Loucy (cell line): ENCODE results near the gene HMSD.

Experiments
- EZH2phosphoT487 ChIP-seq: fragments of 200-600 bp; IDR thresholded peaks from 2 replicates; pipeline ENCODE4 v1.6.1; 2018; ENCODE audit warnings: antibody characterized with exemption, mild to moderate bottlenecking, moderate library complexity, borderline replicate concordance
- TF ChIP-seq, protein P1 (sequence below): fragments of 200-600 bp; sonication (generic); conservative IDR thresholded peaks from 2 replicates; pipeline ENCODE4 v1.5.1; 2014; ENCODE audit warnings: mild to moderate bottlenecking, antibody characterized with exemption, low read length

DNA sequence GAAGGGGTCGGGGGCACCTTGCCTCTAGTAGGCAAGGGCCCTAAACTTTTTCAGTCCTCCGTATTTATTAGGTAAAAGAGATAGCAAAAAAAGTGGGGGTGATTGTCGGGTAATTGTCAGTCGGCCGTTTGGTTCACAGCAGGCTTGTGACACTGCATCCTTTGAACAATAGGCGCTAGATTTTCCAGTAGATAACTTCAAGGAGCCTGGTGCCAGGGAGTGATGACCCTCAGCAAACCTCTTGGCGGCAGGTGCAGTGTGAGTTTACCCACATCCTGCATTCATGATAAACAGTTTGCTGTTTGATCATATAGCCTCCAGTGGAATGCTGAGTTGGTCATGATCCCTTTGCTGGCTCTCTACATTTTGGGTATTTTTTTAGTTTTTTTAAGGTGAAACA, 43.6 kb downstream of the HMSD start:
- TF ChIP-seq, protein P1, sequence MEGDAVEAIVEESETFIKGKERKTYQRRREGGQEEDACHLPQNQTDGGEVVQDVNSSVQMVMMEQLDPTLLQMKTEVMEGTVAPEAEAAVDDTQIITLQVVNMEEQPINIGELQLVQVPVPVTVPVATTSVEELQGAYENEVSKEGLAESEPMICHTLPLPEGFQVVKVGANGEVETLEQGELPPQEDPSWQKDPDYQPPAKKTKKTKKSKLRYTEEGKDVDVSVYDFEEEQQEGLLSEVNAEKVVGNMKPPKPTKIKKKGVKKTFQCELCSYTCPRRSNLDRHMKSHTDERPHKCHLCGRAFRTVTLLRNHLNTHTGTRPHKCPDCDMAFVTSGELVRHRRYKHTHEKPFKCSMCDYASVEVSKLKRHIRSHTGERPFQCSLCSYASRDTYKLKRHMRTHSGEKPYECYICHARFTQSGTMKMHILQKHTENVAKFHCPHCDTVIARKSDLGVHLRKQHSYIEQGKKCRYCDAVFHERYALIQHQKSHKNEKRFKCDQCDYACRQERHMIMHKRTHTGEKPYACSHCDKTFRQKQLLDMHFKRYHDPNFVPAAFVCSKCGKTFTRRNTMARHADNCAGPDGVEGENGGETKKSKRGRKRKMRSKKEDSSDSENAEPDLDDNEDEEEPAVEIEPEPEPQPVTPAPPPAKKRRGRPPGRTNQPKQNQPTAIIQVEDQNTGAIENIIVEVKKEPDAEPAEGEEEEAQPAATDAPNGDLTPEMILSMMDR: no peak
- no peak for TF ChIP-seq EZH2phosphoT487
